Esophagus muscularis mucosa (tissue), 4 donors: ENCODE results near the gene FAR2. TPM values are rescaled to one million over a fixed set of nuclear protein-coding genes. Genes with fewer than 3 reads are reported as not detected.

Experiments used
- DNase-seq: peaks from one replicate; pipeline ENCODE4 v3.0.0-alpha.2; 2017; ENCODE audit errors: extremely low spot score
- H3K27ac ChIP-seq, 4 donors: fragments of 200-600 bp; sonication (generic); replicated peaks in 1 of 4; 1 replicate in 3 of 4; 2 replicates in 1 of 4; pipeline ENCODE4 v1.5.1; 2016 to 2019; ENCODE audit warnings: mild to moderate bottlenecking in 1 of 4
- H3K27me3 ChIP-seq, 4 donors: fragments of 200-600 bp; sonication (generic); one replicate each; pipeline versions ENCODE4 v1.5.1 to v1.6.0; 2016 to 2019
- H3K36me3 ChIP-seq, 4 donors: fragments of 200-600 bp; sonication (generic); one replicate each; pipeline ENCODE4 v1.5.1; 2016 to 2019
- H3K4me1 ChIP-seq, 4 donors: fragments of 200-600 bp; sonication (generic); one replicate each; pipeline ENCODE4 v1.5.1; 2016 to 2019
- H3K4me3 ChIP-seq, 4 donors: fragments of 200-600 bp; sonication (generic); 1 replicate in 2 of 4; 2 replicates in 2 of 4; pipeline ENCODE4 v1.5.1; 2016 to 2019; ENCODE audit warnings: mild to moderate bottlenecking in 4 of 4, moderate library complexity in 1 of 4
- H3K9me3 ChIP-seq, 4 donors: fragments of 200-600 bp; sonication (generic); 1 replicate in 3 of 4; 2 replicates in 1 of 4; pipeline ENCODE4 v1.5.1; 2016 to 2019
- CTCF ChIP-seq, 3 experiments: fragments of 200-600 bp in 2 of 3; fragments of 450-650 bp in 1 of 3; sonication (generic) in 2 of 3; IDR thresholded peaks; one replicate each; pipeline ENCODE4 v1.5.1; 2017 to 2019; ENCODE audit warnings: antibody characterized with exemption in 3 of 3, mild to moderate bottlenecking in 2 of 3, moderate library complexity in 1 of 3
- EP300 ChIP-seq: sonication (generic); formaldehyde crosslinking; IDR thresholded peaks from one replicate; pipeline ENCODE4 v1.6.1; 2017; ENCODE audit warnings: antibody characterized with exemption
- POLR2A ChIP-seq: fragments of 450-650 bp; IDR thresholded peaks from one replicate; pipeline ENCODE4 v1.6.1; 2017; ENCODE audit warnings: antibody characterized with exemption, moderate library complexity, mild to moderate bottlenecking, low read depth
- POLR2AphosphoS5 ChIP-seq, 2 donors: sonication (generic); formaldehyde crosslinking; IDR thresholded peaks; one replicate each; pipeline ENCODE4 v1.6.1; 2017; ENCODE audit warnings: antibody characterized with exemption in 2 of 2
- WGBS: methylation state at CpG from one replicate; pipeline ENCODE4 v1.1.5; 2018; 5-methylcytosine and 5-hydroxymethylcytosine counted together
- intact Hi-C: fragments of 100-400 bp; cut with DNase I; formaldehyde crosslinking; loops from one replicate; pipeline ENCODE4 v1.15.1; 2023
- total RNA-seq, 4 donors: library from RNA; depleted of rRNA; stranded (reverse); fragments of >200 nt; gene quantifications; one replicate each; pipeline versions ENCODE4 v1.1.0 to v1.2.1, GENCODE V29; 2016

FAR2 gene
- total RNA-seq, 4 donors from 2014 or later: 11.6 to 15.0 (median 11.9) TPM

- Histone ChIP-seq H3K4me1 (no peaks in the 10 kb centered on the region), H3K9me3 (peaks cover 0 to 14% (median 8%) of the 10 kb centered on the region in 4 donors), H3K27me3 (no peaks in the 10 kb centered on the region), H3K27ac (no peak overlapping the region), H3K4me3 (no peak overlapping the region), H3K36me3 (no peaks in the 10 kb centered on the region)
- DNase-seq: no peak
- no peak for TF ChIP-seq POLR2A
- TF ChIP-seq CTCF (IDR thresholded peaks at IDR 0.05): no peak
- TF ChIP-seq POLR2AphosphoS5 (IDR thresholded peaks at IDR 0.05): no peak
- TF ChIP-seq EP300: no peak
- intact Hi-C loops: no loop called here
- WGBS: 71% methylated on average over 5 of the region's 5 CpGs
These were observed 38.3 kb upstream of the FAR2 start for GRCh38 chr12:29110506-29111442.

- intact Hi-C loops: no loop called here
- Histone ChIP-seq H3K27ac (no peak overlapping the region), H3K4me3 (no peak overlapping the region), H3K36me3 (no peaks in the 10 kb centered on the region), H3K4me1 (no peaks in the 10 kb centered on the region), H3K27me3 (no peaks in the 10 kb centered on the region), H3K9me3 (peaks cover 0 to 14% (median 8%) of the 10 kb centered on the region in 4 donors)
- TF ChIP-seq POLR2A (no peak), CTCF (IDR thresholded peaks at IDR 0.05) (no peak), EP300 (no peak), POLR2AphosphoS5 (IDR thresholded peaks at IDR 0.05) (no peak)
- WGBS: 83% methylated on average over 2 of the region's 2 CpGs
- no peak for DNase-seq
These were observed 36.0 kb upstream of the FAR2 start for GRCh38 chr12:29113101-29113500.

GRCh38 chr12:29116414-29116813, 32.7 kb upstream of the FAR2 start:
- Histone ChIP-seq H3K9me3 (peaks cover 0 to 5% (median 1%) of the 10 kb centered on the region in 4 donors), H3K4me3 (no peak overlapping the region), H3K27ac (no peak overlapping the region), H3K4me1 (no peaks in the 10 kb centered on the region), H3K36me3 (no peaks in the 10 kb centered on the region), H3K27me3 (no peaks in the 10 kb centered on the region)
- 94% methylated on average over 3 of the region's 3 CpGs for WGBS
- intact Hi-C loops: no loop called here
- no peak for DNase-seq
- TF ChIP-seq CTCF (IDR thresholded peaks at IDR 0.05): no peak
- TF ChIP-seq EP300: no peak
- no peak for TF ChIP-seq POLR2A
- TF ChIP-seq POLR2AphosphoS5 (IDR thresholded peaks at IDR 0.05): no peak

GRCh38 chr12:29131539-29131938, 17.5 kb upstream of the FAR2 start:
- 75% methylated on average over 1 of the region's 1 CpG for WGBS
- H3K27ac ChIP-seq: no peak overlapping the region
- DNase-seq: no peak
- H3K4me1 ChIP-seq: no peaks in the 10 kb centered on the region
- no peaks in the 10 kb centered on the region for H3K9me3 ChIP-seq
- no peak overlapping the region for H3K4me3 ChIP-seq
- no peaks in the 10 kb centered on the region for H3K36me3 ChIP-seq
- H3K27me3 ChIP-seq: no peaks in the 10 kb centered on the region
- TF ChIP-seq CTCF (IDR thresholded peaks at IDR 0.05): no peak
- TF ChIP-seq EP300: no peak
- TF ChIP-seq POLR2AphosphoS5 (IDR thresholded peaks at IDR 0.05): no peak
- no peak for TF ChIP-seq POLR2A
- intact Hi-C loops: no loop called here
